SK-N-MC (cell line): ENCODE measurements around the gene C9orf50.
A peak's percentile ranks its signal among the peaks of the same experiment; 100 is the strongest.
"Not testable (repeated sequence)": the region's sequence is repeated elsewhere in the genome, so short reads cannot be mapped to it uniquely, and the experiment has no call there.

Experiments used
- DNase-seq: peaks from one replicate; pipeline ENCODE4 v3.0.0-alpha.2; 2011; ENCODE audit warnings: low read depth, low spot score
- H3K27ac ChIP-seq: fragments of 200-600 bp; sonication (generic); 2 replicates; pipeline ENCODE4 v1.5.1; 2016; ENCODE audit warnings: mixed run types
- H3K36me3 ChIP-seq: fragments of 200-600 bp; sonication (generic); 2 replicates; pipeline ENCODE4 v1.6.1; 2017; ENCODE audit warnings: antibody characterized with exemption, low read length, mixed read lengths; ENCODE audit not compliant: insufficient read depth
- H3K4me3 ChIP-seq: fragments of 200-600 bp; sonication (generic); 2 replicates; pipeline ENCODE4 v1.5.1; 2016
- H3K9ac ChIP-seq: fragments of 200-600 bp; sonication (generic); 2 replicates; pipeline ENCODE4 v1.8.0; 2017; ENCODE audit warnings: mixed run types, mixed read lengths; ENCODE audit not compliant: insufficient read length
- H3K9me3 ChIP-seq: fragments of 200-600 bp; sonication (generic); 2 replicates; pipeline ENCODE4 v1.6.1; 2017; ENCODE audit warnings: low read depth, mild to moderate bottlenecking, antibody characterized with exemption, low read length, moderate library complexity, mixed read lengths
- EZH2 ChIP-seq: fragments of 200-600 bp; sonication (generic); IDR thresholded peaks from one replicate; pipeline ENCODE4 v1.6.1; 2017; ENCODE audit warnings: antibody characterized with exemption
- FOXP2 ChIP-seq: optimal IDR thresholded peaks from 2 replicates; pipeline ENCODE3; 2011; ENCODE audit warnings: mild to moderate bottlenecking, moderate library complexity; ENCODE audit not compliant: insufficient read depth; ENCODE audit errors: extremely low read length, control extremely low read depth
- POLR2AphosphoS5 ChIP-seq: IDR thresholded peaks from 2 replicates; pipeline ENCODE4 v1.6.1; 2012; ENCODE audit warnings: mild to moderate bottlenecking, low read depth, low read length, borderline replicate concordance

Gene C9orf50

DNA sequence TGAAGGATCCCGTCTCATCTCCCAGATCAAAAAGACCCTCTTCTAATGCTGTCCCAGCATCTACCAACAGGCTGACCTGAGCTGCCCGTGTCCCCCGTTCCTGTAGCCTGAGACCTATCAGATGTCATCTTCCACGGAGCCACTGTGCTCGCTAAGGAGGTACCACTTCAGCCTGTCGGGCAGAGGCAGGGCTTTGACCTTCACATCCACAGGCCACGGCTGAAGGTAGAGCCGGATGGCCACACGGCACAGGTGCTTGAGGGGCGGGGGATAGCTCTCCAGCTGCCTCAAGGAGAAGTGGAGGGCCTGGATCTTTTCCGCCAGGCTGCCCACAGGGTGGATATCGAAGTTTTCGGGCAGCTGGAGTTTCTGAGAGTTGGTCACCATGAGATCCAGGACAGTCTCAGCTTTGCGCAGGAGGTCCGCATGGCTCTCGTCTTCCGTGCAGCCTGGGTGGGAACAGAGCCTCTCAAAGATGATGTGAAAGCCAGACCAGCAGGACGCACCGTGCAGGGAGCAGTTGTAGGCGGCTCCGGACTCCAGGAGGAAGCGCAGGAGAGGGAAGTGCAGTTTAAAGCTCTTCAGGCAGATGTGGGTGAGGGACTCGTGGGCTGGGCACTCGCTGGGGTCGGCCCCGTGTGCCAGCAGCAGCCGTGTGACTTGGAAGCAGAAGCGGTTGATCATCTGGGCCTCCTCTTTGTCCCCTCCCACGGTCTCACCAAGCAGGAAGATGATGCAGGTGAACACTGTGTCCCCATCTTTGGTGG, 17.0 kb upstream of the C9orf50 start:
- TF ChIP-seq POLR2AphosphoS5 (0 out of 2 replicates have a peak, but pooled peaks have one; percentile 19), EZH2 (no peak)
- H3K27ac ChIP-seq: no peak overlapping the region
- H3K36me3 ChIP-seq: peaks cover 53% of the 10 kb centered on the region
- no peak for DNase-seq
- H3K9me3 ChIP-seq: no peaks in the 10 kb centered on the region
- H3K4me3 ChIP-seq: no peak overlapping the region
- H3K9ac ChIP-seq: no peak overlapping the region

DNA sequence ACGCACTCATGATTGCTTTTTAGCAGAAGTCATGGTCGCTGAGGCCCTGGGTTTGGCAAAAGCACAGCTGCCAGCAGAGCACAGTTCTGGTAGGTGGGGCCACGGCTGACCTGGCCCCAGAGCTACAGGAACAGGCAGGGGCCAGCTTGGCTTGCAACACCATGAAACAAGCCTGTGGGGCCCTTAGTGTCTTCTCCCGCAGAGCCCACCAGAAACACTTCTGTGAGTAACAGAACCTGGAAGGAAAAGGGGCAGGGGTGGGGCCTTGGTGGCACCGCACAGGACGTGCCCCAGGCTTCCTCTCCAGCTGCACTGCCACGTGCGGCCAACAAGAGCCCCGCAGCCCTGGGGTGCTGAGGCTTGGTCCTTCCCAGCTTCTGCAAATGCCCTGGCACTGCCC, 16.2 kb upstream of the C9orf50 start:
- H3K36me3 ChIP-seq: peaks cover 60% of the 10 kb centered on the region

DNA sequence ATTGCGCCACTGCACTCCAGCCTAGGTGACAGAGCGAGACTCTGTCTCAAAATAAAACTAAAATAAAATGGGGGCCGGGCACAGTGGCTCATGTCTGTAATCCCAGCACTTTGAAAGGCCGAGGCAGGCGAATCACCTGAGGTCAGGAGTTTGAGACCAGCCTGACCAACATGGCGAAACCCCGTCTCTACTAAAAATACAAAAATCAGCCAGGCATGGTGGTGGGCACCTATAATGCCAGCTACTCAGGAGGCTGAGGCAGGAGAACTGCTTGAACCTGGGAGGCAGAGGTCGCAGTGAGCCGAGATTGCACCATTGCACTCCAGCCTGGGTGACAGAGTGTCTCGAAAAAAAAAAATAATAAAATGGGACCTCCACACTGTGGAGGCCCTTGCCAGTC, 15.4 kb upstream of the C9orf50 start:
- H3K27ac ChIP-seq, H3K9me3 ChIP-seq, DNase-seq, H3K9ac ChIP-seq, H3K4me3 ChIP-seq: not testable (repeated sequence)
- H3K36me3 ChIP-seq: peaks cover 66% of the 10 kb centered on the region

More for the DNA sequence above, 16.2 kb upstream of the C9orf50 start:
- H3K27ac ChIP-seq: no peak overlapping the region; the same call in 1 of the 2 replicates
- H3K9ac ChIP-seq: no peak overlapping the region
- no peaks in the 10 kb centered on the region for H3K9me3 ChIP-seq
- no peak for TF ChIP-seq EZH2
- DNase-seq: no peak
- H3K4me3 ChIP-seq: no peak overlapping the region

DNA sequence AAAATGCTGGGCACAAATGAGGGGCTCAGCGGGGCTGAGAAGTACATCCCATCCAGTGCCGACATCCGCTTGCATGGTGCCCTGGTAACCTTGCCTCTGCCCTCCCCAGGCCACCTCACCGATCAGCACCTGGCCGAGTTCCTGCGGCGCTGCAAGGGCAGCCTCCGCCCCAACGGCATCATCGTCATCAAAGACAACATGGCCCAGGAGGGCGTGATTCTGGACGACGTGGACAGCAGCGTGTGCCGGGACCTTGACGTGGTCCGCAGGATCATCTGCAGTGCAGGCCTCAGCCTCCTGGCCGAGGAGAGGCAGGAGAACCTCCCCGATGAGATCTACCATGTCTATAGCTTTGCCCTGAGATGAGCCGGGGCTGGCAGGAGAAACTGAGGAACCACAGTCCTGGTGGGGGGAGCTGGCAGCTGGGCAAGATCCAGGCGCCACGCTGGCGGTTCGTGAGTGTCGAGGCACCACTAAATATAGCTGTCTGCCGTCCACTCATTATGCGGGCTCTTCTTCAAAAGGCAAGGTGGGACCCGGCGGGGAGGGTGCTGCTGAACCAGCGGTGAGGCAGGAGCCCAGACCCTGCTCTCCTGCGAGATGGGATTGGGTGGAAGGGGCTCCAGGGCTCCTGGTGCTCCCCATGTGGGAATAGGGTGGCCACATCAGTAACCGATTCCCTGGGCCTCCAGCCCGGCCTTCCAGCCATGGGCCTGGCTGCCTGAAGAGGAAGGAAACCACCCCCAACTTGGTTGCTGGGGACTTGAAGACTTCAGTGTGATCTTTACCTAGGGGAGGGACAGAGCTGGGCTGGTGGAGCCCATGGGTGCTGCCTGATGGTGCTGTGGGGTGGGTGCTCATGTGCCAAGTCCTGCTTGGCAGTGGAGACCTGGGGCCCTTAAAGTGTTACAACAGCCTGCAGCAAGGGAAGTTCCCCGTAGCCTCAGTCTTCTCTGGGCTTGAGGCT, 14.5 kb upstream of the C9orf50 start:
- no peak overlapping the region for H3K4me3 ChIP-seq
- H3K27ac ChIP-seq: peak overlapping the region; percentile 35; the same call in 1 of the 2 replicates
- H3K9me3 ChIP-seq: no peaks in the 10 kb centered on the region
- H3K9ac ChIP-seq: no peak overlapping the region
- DNase-seq: no peak
- TF ChIP-seq EZH2: no peak
- TF ChIP-seq FOXP2: no peak
- no peak for TF ChIP-seq POLR2AphosphoS5
- H3K36me3 ChIP-seq: peaks cover 66% of the 10 kb centered on the region

DNA sequence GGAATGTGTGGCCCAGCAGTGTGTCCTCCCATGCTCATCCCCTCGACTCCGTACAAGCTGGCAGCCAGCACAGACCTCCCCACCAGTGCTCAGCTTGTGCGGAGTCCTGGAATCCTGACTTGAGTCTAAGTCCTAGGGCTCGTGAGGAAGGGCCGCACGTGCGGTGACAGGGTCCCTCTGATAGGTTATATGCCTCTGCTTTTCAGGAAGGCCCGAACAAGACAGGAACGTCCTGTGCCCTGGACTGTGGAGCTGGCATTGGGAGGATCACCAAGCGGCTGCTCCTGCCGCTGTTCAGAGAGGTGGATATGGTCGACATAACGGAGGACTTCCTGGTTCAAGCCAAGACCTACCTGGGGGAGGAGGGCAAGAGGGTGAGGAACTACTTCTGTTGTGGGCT, 12.9 kb upstream of the C9orf50 start:
- no peak overlapping the region for H3K4me3 ChIP-seq
- no peak overlapping the region for H3K9ac ChIP-seq
- no peaks in the 10 kb centered on the region for H3K9me3 ChIP-seq
- H3K36me3 ChIP-seq: peaks cover 67% of the 10 kb centered on the region
- no peak overlapping the region for H3K27ac ChIP-seq
- no peak for DNase-seq
- no peak for TF ChIP-seq FOXP2
- TF ChIP-seq POLR2AphosphoS5: peak; percentile 19; the same call in 1 of the 2 replicates
- no peak for TF ChIP-seq EZH2

DNA sequence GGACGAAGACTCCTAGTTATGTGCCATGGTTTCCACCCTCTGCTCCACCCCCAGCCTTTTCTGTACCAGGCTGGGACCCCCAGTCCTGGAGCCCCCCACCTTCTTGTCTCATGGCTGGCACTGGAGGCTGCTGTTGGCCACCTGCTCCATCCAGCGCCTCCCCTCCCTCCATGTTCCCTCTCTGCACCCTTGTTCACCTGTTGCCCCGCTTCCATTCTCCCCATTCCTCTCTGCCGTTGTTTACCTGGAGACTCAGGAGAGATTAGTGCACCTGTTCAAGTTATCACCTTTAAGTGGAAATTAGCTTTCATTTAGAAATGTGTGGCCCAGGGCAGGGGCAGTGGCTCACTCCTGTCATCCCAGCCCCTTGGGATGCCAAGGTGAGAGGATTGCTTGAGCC, 12.3 kb upstream of the C9orf50 start:
- no peak overlapping the region for H3K9ac ChIP-seq
- H3K4me3 ChIP-seq: no peak overlapping the region
- TF ChIP-seq EZH2: no peak
- TF ChIP-seq FOXP2: no peak
- no peak for TF ChIP-seq POLR2AphosphoS5
- DNase-seq: no peak
- H3K36me3 ChIP-seq: peaks cover 66% of the 10 kb centered on the region
- H3K9me3 ChIP-seq: no peaks in the 10 kb centered on the region
- H3K27ac ChIP-seq: no peak overlapping the region

DNA sequence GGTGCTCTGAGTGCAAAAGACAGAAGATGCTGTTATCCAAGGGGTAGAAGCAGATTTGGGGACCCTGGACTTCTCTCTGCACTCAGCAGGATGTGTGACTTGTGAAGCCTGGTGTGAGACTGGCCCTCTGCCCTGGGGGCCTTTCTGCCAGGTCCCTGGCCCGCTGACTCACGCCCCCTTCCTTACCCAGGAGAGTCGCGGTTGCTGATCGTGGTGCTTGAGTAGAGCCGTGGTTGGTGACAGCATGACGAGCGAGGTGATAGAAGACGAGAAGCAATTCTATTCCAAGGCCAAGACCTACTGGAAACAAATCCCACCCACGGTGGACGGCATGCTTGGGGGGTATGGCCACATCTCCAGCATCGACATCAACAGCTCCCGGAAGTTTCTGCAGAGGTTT, 11.6 kb upstream of the C9orf50 start:
- no peak overlapping the region for H3K4me3 ChIP-seq
- H3K36me3 ChIP-seq: peaks cover 66% of the 10 kb centered on the region
- no peaks in the 10 kb centered on the region for H3K9me3 ChIP-seq
- no peak for TF ChIP-seq EZH2
- no peak for TF ChIP-seq POLR2AphosphoS5
- TF ChIP-seq FOXP2: no peak
- no peak for DNase-seq
- no peak overlapping the region for H3K27ac ChIP-seq
- H3K9ac ChIP-seq: no peak overlapping the region

DNA sequence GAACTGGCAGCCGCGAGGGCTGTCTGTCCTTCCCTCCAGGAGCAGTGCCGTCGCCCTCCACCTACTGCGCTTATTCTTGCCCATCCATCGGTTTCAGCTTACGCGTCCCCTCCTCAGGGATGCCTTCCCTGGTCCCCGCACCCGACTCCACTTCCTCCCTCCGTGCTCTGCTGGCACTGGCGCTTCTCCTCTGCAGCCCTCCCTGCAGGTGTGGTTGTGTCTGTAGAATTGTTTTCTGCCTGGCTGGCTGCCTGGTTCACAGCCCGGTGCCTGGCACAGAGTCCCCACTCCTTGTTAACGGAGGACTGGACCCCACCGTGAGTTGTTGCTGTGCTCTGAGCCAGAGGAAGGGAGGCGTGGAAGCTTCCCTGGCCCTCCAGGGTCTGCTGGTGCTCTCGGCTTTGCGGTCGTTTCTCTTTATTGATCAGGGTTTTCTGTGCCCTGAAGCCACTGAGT, 10.8 kb upstream of the C9orf50 start:
- H3K36me3 ChIP-seq: peaks cover 62% of the 10 kb centered on the region

DNA sequence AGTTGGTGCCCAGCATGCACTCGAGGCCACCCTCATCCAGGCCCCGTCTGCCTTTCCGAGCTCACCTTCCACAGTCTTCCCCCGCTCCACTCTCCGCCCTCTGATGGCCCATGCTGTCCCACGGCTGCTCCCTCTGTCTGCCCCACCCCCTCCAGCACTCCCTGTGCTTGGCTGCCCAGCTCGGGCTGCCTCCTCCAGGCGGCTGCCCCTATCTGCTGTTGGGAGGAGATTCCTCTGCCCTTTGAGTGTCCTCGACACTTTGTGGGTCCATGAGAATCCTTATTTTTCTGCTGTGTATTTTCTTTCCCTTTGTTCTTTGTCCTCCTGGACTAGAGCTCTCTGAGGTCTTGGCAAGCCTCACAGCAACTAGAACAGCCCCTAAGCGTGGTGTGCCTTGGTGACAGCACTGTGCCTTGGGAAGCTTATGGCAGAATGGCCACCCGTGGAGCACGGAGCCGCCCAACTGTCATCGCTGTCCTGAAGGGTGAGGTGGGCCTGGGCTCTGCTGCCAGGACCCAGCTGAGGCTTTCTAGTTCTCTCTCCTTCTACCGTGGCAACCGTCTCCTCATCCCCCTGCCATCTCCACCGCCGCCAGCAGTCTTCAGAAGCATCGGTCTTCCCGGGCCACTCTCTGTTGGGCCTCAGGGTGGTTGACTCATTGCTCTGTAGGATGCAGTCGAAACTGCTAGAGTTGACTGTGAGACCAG, 10.2 kb upstream of the C9orf50 start:
- H3K36me3 ChIP-seq: peaks cover 62% of the 10 kb centered on the region

More for the DNA sequence above, 10.8 kb upstream of the C9orf50 start:
- no peak overlapping the region for H3K9ac ChIP-seq
- TF ChIP-seq FOXP2: no peak
- H3K9me3 ChIP-seq: no peaks in the 10 kb centered on the region
- H3K4me3 ChIP-seq: no peak overlapping the region
- no peak for DNase-seq
- H3K27ac ChIP-seq: 0 out of 2 replicates have a peak overlapping the region, but pooled peaks have one; percentile 13

More for the DNA sequence above, 10.2 kb upstream of the C9orf50 start:
- no peaks in the 10 kb centered on the region for H3K9me3 ChIP-seq
- H3K27ac ChIP-seq: peak overlapping the region; percentile 45; the same call in 1 of the 2 replicates
- H3K9ac ChIP-seq: no peak overlapping the region
- TF ChIP-seq EZH2 (no peak), POLR2AphosphoS5 (no peak), FOXP2 (no peak)
- DNase-seq: no peak
- no peak overlapping the region for H3K4me3 ChIP-seq
